MG63 (cell line): ENCODE measurements around the gene UPK1A. TPM values are rescaled to one million over a fixed set of nuclear protein-coding genes. Genes with fewer than 3 reads are reported as not detected.
"Not testable (repeated sequence)": the region's sequence is repeated elsewhere in the genome, so short reads cannot be mapped to it uniquely, and the experiment has no call there.

Source experiments
- DNase-seq: peaks from one replicate; pipeline ENCODE4 v3.0.0-alpha.2; 2020
- H3K27me3 ChIP-seq: fragments of 250-450 bp; sonication (Bioruptor Pico); 2 replicates; pipeline ENCODE4 v1.5.1; 2020; ENCODE audit warnings: mild to moderate bottlenecking, moderate library complexity
- H3K36me3 ChIP-seq: fragments of 250-450 bp; sonication (Bioruptor Pico); 2 replicates; pipeline ENCODE4 v1.5.1; 2020; ENCODE audit warnings: mild to moderate bottlenecking, moderate library complexity
- H3K4me3 ChIP-seq: fragments of 250-450 bp; sonication (Bioruptor Pico); 2 replicates; pipeline ENCODE4 v1.5.1; 2020; ENCODE audit warnings: mild to moderate bottlenecking, moderate library complexity
- H3K9me3 ChIP-seq: fragments of 250-450 bp; sonication (Bioruptor Pico); 2 replicates; pipeline ENCODE4 v1.5.1; 2020; ENCODE audit warnings: mild to moderate bottlenecking, moderate library complexity
- total RNA-seq: library from RNA; depleted of rRNA; stranded (reverse); fragments of >200 nt; shearing (Covaris generic); gene quantifications from 2 replicates; pipeline ENCODE4 v1.2.3, GENCODE V29; 2014; ENCODE audit warnings: low replicate concordance

Gene UPK1A
- total RNA-seq, 1 experiment from 2014 or later: not detected

GRCh38 chr19:35665157-35665556, 1.2 kb upstream of the UPK1A start:
- Histone ChIP-seq H3K9me3 (no peaks in the 10 kb centered on the region), H3K27me3 (peaks cover 22% of the 10 kb centered on the region), H3K36me3 (peaks cover 23% of the 10 kb centered on the region), H3K4me3 (no peak overlapping the region)
- no peak for DNase-seq

GRCh38 chr19:35665604-35666003, 713 bp upstream of the UPK1A start:
- Histone ChIP-seq H3K4me3 (no peak overlapping the region), H3K9me3 (no peaks in the 10 kb centered on the region), H3K27me3 (peaks cover 22% of the 10 kb centered on the region), H3K36me3 (peaks cover 19% of the 10 kb centered on the region)
- no peak for DNase-seq

- Histone ChIP-seq H3K9me3 (no peaks in the 10 kb centered on the region), H3K36me3 (no peaks in the 10 kb centered on the region; the same call in 1 of the 2 replicates), H3K27me3 (peaks cover 39% of the 10 kb centered on the region), H3K4me3 (no peak overlapping the region)
- DNase-seq: no peak
These were observed 3.2 kb downstream of the UPK1A start for GRCh38 chr19:35669566-35669965.

GRCh38 chr19:35669974-35670373, 3.7 kb downstream of the UPK1A start:
- H3K36me3 ChIP-seq: no peaks in the 10 kb centered on the region; the same call in 1 of the 2 replicates
- no peaks in the 10 kb centered on the region for H3K9me3 ChIP-seq
- no peak overlapping the region for H3K4me3 ChIP-seq
- H3K27me3 ChIP-seq: peaks cover 39% of the 10 kb centered on the region
- DNase-seq: no peak

- Histone ChIP-seq H3K4me3 (no peak overlapping the region), H3K27me3 (peaks cover 39% of the 10 kb centered on the region)
- DNase-seq: no peak
These were observed 4.4 kb downstream of the UPK1A start for GRCh38 chr19:35670686-35671085.

GRCh38 chr19:35671818-35672217, 5.5 kb downstream of the UPK1A start:
- no peak overlapping the region for H3K4me3 ChIP-seq
- H3K36me3 ChIP-seq: no peaks in the 10 kb centered on the region
- H3K27me3 ChIP-seq: peaks cover 39% of the 10 kb centered on the region
- no peak for DNase-seq
- H3K9me3 ChIP-seq: no peaks in the 10 kb centered on the region

More at GRCh38 chr19:35670686-35671085, 4.4 kb downstream of the UPK1A start:
- H3K36me3 ChIP-seq: no peaks in the 10 kb centered on the region; the same call in 1 of the 2 replicates
- no peaks in the 10 kb centered on the region for H3K9me3 ChIP-seq

GRCh38 chr19:35673121-35673804, 6.9 kb downstream of the UPK1A start:
- Histone ChIP-seq H3K4me3 (peak overlapping the region; percentile 16), H3K27me3 (peaks cover 34% of the 10 kb centered on the region), H3K36me3 (no peaks in the 10 kb centered on the region), H3K9me3 (no peaks in the 10 kb centered on the region)
- DNase-seq: peak; percentile 69

- Histone ChIP-seq H3K9me3 (no peaks in the 10 kb centered on the region), H3K4me3 (no peak overlapping the region), H3K36me3 (no peaks in the 10 kb centered on the region), H3K27me3 (peaks cover 17% of the 10 kb centered on the region)
- no peak for DNase-seq
These were observed 9.3 kb downstream of the UPK1A start for GRCh38 chr19:35675589-35676140.

- H3K4me3 ChIP-seq: no peak overlapping the region
- H3K36me3 ChIP-seq: no peaks in the 10 kb centered on the region
- no peaks in the 10 kb centered on the region for H3K9me3 ChIP-seq
- no peak for DNase-seq
- H3K27me3 ChIP-seq: no peaks in the 10 kb centered on the region; the same call in 1 of the 2 replicates
These were observed 23.5 kb downstream of the UPK1A start for GRCh38 chr19:35689836-35690235.

- H3K27me3 ChIP-seq, H3K36me3 ChIP-seq, H3K9me3 ChIP-seq, H3K4me3 ChIP-seq, DNase-seq: not testable (repeated sequence)
These were observed 24.8 kb downstream of the UPK1A start for GRCh38 chr19:35691106-35691505.

GRCh38 chr19:35692010-35692409, 25.7 kb downstream of the UPK1A start:
- Histone ChIP-seq H3K9me3 (no peaks in the 10 kb centered on the region), H3K4me3 (no peak overlapping the region), H3K27me3 (no peaks in the 10 kb centered on the region; the same call in 1 of the 2 replicates), H3K36me3 (no peaks in the 10 kb centered on the region)
- DNase-seq: no peak

- H3K4me3 ChIP-seq: no peak overlapping the region
- DNase-seq: no peak
- H3K9me3 ChIP-seq: no peaks in the 10 kb centered on the region
- H3K36me3 ChIP-seq: no peaks in the 10 kb centered on the region
- H3K27me3 ChIP-seq: no peaks in the 10 kb centered on the region; the same call in 1 of the 2 replicates
These were observed 27.1 kb downstream of the UPK1A start for GRCh38 chr19:35693422-35693821.

- no peaks in the 10 kb centered on the region; the same call in 1 of the 2 replicates for H3K27me3 ChIP-seq
- no peaks in the 10 kb centered on the region for H3K9me3 ChIP-seq
- no peak overlapping the region for H3K4me3 ChIP-seq
- H3K36me3 ChIP-seq: no peaks in the 10 kb centered on the region
- DNase-seq: peak; percentile 84
These were observed 27.7 kb downstream of the UPK1A start for GRCh38 chr19:35693835-35694599.

GRCh38 chr19:35695895-35696422, 29.6 kb downstream of the UPK1A start:
- DNase-seq: no peak
- H3K27me3 ChIP-seq: no peaks in the 10 kb centered on the region
- no peaks in the 10 kb centered on the region for H3K36me3 ChIP-seq
- H3K9me3 ChIP-seq: no peaks in the 10 kb centered on the region
- H3K4me3 ChIP-seq: no peak overlapping the region

- Histone ChIP-seq H3K4me3 (no peak overlapping the region), H3K9me3 (no peaks in the 10 kb centered on the region), H3K27me3 (no peaks in the 10 kb centered on the region), H3K36me3 (no peaks in the 10 kb centered on the region)
- DNase-seq: no peak
These were observed 30.5 kb downstream of the UPK1A start for GRCh38 chr19:35696835-35697234.

- DNase-seq: peak; percentile 98
- no peaks in the 10 kb centered on the region for H3K36me3 ChIP-seq
- H3K27me3 ChIP-seq: no peaks in the 10 kb centered on the region
- no peaks in the 10 kb centered on the region for H3K9me3 ChIP-seq
- peak overlapping the region; percentile 64 for H3K4me3 ChIP-seq
These were observed 36.1 kb downstream of the UPK1A start for GRCh38 chr19:35702223-35703012.
